ENCODE data around the gene LRSAM1.
A peak's percentile ranks its signal among the peaks of the same experiment; 100 is the strongest.

DNA sequence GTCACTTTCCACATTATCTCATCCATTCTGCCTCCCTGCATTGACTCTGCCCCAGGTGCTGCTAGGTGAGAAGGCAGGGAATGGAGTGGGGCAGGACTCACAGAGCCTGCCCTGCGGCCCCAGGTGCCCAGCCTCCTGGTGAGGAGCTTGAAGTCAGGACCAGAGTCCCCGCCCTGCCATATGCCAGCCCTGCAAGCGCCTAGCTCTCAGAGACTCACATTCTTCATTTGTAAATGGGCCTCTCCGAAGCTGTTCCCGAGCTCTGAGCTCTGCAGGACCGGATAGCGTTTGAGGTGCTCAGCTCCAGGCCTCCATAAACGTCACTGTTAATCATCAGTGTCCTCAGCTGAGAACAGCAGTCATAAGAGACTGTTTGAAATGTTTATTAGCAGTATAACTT, 85.7 kb downstream of the LRSAM1 start:
- TF ChIP-seq, protein P1, sequence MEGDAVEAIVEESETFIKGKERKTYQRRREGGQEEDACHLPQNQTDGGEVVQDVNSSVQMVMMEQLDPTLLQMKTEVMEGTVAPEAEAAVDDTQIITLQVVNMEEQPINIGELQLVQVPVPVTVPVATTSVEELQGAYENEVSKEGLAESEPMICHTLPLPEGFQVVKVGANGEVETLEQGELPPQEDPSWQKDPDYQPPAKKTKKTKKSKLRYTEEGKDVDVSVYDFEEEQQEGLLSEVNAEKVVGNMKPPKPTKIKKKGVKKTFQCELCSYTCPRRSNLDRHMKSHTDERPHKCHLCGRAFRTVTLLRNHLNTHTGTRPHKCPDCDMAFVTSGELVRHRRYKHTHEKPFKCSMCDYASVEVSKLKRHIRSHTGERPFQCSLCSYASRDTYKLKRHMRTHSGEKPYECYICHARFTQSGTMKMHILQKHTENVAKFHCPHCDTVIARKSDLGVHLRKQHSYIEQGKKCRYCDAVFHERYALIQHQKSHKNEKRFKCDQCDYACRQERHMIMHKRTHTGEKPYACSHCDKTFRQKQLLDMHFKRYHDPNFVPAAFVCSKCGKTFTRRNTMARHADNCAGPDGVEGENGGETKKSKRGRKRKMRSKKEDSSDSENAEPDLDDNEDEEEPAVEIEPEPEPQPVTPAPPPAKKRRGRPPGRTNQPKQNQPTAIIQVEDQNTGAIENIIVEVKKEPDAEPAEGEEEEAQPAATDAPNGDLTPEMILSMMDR (IDR thresholded peaks at IDR 0.05) = no peak
- peak in 1 of 2 donors; percentile 19 for TF ChIP-seq POLR2A (IDR thresholded peaks at IDR 0.05)

Data from adrenal gland (tissue), 5 donors.